Fibroblast of the aortic adventitia (primary cell): ENCODE results near the gene AS3MT. TPM values are rescaled to one million over a fixed set of nuclear protein-coding genes. Genes with fewer than 3 reads are reported as not detected.

Experiments used
- DNase-seq: peaks from one replicate; pipeline ENCODE4 v3.0.0-alpha.2; 2010; ENCODE audit warnings: low read depth
- H3K4me3 ChIP-seq: 2 replicates; pipeline ENCODE4 v1.5.1; 2011; ENCODE audit warnings: low read depth, mild to moderate bottlenecking, control low read depth, low read length, moderate library complexity
- small RNA-seq: library from RNA; depleted of rRNA; stranded (forward); fragments of <200 nt; gene quantifications from one replicate; pipeline ENCODE3, GENCODE V24; 2012
- total RNA-seq: library from RNA; depleted of rRNA; stranded (reverse); fragments of >200 nt; gene quantifications from 2 replicates; pipeline ENCODE4 v1.2.3, GENCODE V29; 2012; ENCODE audit warnings: low replicate concordance
- TF ChIP-seq, protein P1 (sequence below): IDR thresholded peaks from 2 replicates; pipeline ENCODE4 v1.5.1; 2011; ENCODE audit warnings: mild to moderate bottlenecking, low read length, control low read depth, inconsistent platforms; ENCODE audit not compliant: insufficient read depth

Gene AS3MT
- total RNA-seq, 1 donor = 2.9 TPM

DNA sequence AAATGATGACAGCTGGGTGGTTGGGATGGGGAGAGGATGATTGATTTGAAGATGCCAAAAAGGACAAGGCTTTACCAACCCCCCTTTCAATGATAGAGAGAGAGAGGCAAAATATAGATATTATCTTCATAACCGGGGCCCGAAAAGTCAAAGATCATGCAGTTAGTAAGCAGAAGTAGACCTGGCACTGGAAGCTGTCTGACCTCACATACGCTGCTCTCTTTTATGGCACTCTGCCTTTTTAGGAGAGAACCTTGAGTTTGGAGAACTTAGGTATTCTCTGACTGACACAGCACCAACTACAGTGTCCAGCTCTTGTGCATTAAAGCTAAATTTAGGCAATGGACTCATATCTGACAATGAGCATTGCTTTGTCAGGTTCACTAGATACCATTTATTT is 79.5 kb downstream of the AS3MT start:
- TF ChIP-seq, protein P1, sequence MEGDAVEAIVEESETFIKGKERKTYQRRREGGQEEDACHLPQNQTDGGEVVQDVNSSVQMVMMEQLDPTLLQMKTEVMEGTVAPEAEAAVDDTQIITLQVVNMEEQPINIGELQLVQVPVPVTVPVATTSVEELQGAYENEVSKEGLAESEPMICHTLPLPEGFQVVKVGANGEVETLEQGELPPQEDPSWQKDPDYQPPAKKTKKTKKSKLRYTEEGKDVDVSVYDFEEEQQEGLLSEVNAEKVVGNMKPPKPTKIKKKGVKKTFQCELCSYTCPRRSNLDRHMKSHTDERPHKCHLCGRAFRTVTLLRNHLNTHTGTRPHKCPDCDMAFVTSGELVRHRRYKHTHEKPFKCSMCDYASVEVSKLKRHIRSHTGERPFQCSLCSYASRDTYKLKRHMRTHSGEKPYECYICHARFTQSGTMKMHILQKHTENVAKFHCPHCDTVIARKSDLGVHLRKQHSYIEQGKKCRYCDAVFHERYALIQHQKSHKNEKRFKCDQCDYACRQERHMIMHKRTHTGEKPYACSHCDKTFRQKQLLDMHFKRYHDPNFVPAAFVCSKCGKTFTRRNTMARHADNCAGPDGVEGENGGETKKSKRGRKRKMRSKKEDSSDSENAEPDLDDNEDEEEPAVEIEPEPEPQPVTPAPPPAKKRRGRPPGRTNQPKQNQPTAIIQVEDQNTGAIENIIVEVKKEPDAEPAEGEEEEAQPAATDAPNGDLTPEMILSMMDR = no peak
- DNase-seq = no peak
- H3K4me3 ChIP-seq = no peak overlapping the region

DNA sequence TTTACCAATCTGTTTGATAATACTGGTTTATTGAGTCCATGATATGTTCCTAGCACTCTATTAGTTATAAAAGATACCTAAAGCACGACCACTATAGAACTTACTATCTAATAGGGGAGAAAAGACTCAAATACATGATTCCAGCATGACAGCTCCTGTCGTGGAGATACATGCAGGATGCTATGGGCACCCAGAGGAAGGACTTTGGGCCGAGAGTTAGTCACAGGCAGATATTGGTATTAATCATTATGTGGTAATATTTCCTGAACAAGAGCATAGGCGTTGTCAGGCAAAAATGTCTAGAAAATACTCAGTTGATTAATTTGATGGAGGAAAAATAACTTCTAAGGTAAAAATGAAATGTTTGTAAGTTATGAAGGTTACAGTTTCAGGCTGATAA is 80.6 kb downstream of the AS3MT start:
- no peak for DNase-seq
- TF ChIP-seq, protein P1 = no peak

DNA sequence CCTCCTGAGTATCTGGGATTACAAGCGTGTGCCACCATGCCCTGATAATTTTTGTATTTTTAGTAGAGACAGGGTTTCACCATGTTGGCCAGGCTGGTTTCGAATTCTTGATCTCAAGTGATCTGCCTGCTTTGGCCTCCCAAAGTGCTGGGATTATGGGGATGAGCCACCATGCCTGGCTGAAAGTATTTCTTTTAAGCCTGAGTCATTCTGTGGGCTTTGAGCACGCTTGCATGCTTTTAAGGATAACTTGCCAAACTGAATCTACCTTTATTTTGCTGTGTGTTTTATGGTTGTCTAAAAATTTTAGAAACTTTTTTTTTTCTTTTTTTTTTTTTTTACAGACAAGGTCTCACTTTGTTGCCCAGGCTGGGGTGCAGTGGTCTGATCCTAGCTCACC is 82.0 kb downstream of the AS3MT start:
- TF ChIP-seq, protein P1 = no peak
- H3K4me3 ChIP-seq = no peak overlapping the region
- no peak for DNase-seq

More for the DNA sequence above, 80.6 kb downstream of the AS3MT start:
- H3K4me3 ChIP-seq = no peak overlapping the region

Small RNA genes within 50 kb of the gene (small RNA-seq; reads per million reads assigned to genes)
- not detected for gene AS3MT
- not detected for gene RF00026

Other genes with a start within 250 kb of the AS3MT start
- 83.0 and 84.7 TPM in 2 replicates for gene TRIM8, start 225.0 kb upstream of the AS3MT start, total RNA-seq
- 10.4 and 12.1 TPM in 2 replicates for gene ARL3, start 155.1 kb upstream of the AS3MT start, total RNA-seq
- 2.3 and 3.8 TPM in 2 replicates for gene SFXN2, start 154.8 kb upstream of the AS3MT start, total RNA-seq
- 28.4 and 76.1 TPM in 2 replicates for gene WBP1L, start 125.5 kb upstream of the AS3MT start, total RNA-seq
- gene CYP17A1, start 32.1 kb upstream of the AS3MT start, total RNA-seq = not detected in 2 replicates
- gene BORCS7, start 15.2 kb upstream of the AS3MT start, total RNA-seq = 12.2 and 23.9 TPM in 2 replicates
- 5.7 and 6.1 TPM in 2 replicates for gene CNNM2, start 48.8 kb downstream of the AS3MT start, total RNA-seq